NCI-H345 treated with DMSO at 0.1 percent for 48 hours (cell line): ENCODE measurements around the gene DISC1.

Source experiments
- DNase-seq: peaks from one replicate; lab custom pipeline; 2025; ENCODE audit not compliant: unreplicated experiment; lab: John Stamatoyannopoulos, UW

DISC1 gene

DNA sequence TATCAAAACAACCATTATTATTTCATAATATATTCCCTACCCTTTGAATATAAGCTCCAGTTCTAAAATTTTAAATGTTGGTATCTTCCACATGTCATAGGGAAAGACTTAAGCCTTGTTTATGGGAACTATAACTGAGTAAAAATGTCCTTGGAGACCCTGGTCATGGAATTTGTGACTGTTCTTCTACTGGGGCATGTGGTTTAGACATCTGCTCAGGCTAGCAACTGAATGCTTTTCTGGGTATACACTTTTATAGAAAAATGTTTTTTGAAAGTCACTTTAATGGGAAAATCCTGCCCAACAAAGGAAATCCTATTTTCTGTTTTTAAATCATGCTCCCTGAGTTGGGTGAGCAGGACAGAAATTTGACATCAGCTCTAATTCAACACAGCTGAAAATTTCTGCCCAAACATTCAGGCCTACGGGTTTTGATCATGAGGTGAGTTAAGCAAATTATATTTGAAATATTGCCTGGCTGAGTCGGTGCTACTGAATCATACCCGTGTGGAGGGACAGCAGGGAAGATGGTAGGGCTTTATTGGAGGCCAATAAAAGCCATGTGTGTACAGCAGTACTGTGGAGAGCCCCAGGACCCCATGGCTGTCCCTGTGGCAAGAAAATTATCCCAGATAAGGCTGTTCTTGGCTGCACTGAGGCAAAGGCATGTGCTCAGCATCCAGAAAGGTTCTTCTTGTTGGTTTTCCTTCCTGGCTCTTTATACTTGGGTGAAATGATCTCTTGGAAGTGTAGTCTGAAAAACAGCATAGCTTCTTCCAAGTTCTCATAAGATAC lies 391.8 kb downstream of the DISC1 start:
- no peak for DNase-seq

DNA sequence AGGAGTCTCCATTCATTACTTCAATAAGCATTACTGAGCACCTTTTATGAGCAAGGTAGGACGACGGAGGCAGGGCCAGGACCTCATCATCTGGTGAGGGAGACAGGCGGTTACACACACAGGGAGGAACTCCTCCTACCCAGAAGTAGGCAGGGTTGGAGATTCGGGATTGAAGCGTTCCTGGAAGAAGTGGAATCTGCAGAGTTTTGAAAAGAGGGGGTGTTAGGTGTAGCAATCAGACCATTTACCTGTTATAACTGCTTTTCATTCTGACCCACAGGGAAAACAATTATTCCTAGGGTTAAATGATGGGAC lies 392.4 kb downstream of the DISC1 start:
- no peak for DNase-seq

DNA sequence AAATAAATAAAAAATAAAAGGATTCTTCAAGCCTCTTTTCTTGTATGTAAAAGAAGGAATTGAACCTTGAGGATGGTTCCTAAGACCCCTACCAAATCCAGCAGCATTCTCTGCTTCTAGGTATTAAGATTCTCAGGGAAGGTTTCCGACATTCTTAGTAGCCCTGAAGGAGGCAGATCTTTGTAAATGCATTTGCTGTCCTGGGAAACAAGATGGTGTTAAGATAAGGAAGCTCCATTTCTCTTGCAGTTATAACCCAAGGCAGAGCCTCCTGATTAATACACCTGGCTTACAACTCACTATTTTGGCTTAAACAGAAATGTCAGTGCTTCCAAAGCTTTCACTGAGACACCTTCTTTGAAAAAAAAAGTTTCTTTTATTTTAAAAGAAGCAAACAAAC lies 393.8 kb downstream of the DISC1 start:
- no peak for DNase-seq

DNA sequence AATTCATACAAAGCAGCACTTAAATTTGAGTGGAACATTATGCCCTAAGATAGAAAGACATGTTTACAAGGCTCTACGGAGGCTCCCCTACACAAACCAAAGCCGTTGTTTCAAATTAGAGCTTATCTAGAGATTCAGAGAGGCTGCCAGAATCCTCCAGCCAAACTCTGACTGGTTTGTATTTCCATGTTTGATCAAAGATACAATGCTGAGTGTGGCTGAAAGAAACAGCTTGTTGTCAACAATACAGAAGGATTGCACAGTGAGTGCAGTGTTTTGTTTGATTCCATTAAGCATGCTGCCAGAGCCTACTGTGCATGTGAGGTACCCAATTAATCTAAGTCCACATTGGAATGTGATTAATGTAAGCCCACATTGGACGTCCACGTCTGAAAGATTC lies 402.7 kb downstream of the DISC1 start:
- no peak for DNase-seq

DNA sequence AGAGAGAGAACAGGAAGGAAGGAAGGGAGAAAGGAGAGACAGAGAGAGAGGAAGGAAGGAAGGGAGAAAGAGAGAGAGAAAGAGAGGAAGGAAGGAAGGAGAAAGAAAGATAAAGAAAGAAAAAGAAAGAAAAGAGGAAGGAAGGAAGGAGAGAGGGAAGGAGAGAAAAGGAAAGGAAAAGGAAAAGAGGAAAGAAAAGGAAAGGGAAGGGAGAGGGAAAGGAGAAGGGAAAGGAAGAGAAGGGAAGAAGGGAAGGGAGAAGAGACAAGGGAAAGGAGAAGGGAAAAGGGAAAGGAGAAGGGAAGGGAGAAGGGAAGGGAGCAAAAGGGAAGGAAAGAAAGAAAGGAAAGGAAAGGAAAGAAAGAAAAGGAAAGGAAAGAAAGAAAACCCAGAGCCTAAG lies 404.6 kb downstream of the DISC1 start:
- no peak for DNase-seq

DNA sequence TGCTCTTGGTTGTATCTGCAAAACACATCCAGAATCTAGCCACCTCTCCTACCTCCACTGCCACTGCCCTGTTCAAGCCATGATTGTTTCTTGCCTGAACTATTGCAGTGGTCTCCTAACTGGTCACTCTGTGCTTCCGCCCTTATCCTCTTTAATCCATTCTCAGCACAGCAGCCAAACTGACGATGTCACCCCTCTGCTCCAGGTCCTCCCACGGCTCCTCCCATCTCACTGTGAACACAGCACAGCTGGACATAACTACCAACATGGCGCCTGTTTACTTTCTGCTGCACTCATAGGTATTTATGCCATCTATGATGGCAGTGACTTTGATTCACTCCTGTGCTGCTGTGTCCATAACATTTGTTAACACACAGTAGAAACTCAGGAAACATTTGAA lies 406.7 kb downstream of the DISC1 start:
- DNase-seq, result no peak

DNA sequence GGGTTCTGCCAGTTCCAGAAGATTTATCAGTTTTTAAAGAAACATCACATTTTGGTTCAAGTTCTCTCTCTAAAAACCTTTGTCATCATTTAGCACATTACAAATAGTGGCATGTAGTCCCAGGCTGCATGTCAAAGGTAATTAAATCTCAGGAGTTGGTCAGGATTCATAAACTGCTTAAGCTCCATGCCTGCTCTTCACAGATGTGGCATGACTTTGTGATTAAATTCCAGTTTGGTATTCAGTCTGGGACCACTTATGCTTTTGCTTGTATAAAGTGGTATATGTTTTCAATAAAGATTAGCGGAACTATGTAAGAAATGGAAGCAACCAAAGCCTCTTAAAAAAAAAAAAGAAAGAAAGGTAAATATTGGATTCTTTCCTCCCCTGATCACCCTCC lies 408.0 kb downstream of the DISC1 start:
- no peak for DNase-seq

DNA sequence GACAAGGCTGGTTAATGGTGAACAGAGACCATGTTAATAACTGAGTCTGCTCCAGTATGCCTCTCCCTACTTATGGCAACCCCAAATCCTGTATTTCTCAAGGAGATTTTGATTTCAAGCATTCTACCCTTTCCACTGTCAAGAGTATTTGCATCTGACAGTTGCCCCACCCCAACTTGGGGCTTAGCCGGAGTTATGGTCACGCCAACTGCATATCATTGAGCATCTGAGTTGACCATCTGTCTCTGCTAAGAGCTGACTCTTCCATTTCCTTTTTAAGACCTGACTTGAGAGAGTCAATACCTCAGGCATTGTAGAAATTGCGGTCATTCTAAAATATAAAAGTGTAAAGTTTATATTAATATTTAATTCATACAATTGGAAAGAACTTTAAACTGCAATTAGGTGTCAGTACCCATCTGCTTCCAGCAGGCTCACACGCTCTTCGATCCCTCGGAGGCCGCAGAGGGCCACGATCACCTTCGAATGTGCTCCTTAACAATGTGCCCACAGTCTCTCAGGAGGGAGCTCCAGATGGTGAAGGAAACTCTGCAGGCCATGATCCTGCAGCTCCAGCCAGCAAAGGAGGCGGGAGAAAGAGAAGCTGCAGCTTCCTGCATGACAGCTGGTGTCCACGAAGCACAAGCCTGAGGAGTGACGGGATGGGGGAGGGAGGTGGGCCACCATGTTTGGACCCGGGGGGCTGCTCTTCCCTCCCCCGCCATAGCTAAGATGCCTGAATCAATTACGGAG lies 409.8 kb downstream of the DISC1 start:
- no peak for DNase-seq

DNA sequence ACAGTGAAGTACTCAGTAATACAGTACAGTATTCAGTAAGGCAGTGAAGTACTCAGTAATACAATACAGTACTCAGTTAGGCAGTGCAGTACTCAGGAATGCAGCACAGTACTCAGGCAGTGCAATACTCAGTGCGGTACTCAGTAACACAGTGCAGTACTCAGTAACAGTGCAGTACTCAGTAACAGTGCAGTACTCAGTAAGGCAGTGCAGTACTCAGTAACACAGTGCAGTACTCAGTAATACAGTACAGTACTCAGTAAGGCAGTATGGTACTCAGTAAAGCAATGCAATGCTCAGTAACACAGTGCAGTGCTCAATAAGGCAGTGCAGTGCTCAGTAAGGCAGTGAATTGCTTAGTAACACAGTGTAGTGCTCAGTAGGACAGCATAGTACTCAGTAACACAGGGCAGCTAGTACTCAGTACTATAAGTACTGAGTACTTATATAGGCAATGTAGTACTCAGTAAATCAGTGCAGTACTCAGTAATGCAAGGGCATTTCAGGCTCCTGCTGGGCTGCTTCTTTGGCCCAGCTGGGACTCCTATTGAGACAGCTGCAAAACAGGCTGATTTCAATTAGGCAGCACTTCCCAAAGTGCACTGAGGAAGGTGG lies 411.3 kb downstream of the DISC1 start:
- no peak for DNase-seq

DNA sequence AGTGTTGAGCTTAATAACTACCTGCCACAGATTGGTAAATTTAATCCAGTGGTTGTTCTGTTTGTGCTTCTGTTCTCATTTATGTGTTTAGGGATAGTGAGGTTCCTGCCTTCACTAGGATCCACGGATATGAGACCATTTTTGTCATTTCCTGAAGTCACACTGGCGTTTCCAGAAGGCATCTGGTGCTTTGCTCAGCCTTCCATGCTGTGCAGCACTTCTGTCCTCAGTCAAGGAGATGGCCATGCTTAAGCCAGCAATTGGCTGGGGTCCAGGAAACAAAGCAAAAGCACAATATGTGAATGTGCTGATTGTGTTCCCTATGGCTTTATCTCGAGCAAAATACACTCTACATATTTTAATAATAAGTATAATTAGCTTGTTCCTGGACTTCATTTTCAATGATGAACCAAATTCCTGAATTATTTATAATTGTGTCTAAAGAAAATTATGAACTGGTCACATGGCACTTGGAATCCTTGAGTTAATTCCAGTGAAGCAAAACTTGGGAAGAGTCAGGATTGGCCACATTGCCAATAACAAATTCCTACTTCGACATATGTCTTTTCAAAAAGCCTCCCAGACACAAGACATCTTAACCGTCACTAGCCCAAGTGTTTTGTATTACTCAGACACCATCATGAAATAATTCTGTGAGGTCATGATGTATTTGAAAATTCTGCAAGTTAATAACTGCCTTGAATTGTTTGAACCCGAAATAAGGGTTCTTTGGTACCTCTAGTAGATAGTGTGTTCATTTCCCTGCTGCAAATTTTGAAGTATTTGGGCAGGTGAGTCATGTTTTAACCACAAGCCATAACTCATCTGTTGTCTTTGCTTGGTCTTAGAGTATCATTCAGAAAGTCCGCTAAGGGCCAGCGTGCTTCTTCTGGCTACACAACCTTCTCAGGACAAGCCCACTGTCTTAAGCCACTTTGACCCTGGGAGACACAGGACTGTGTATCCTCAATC lies 412.4 kb downstream of the DISC1 start:
- DNase-seq, result peak; percentile 48

DNA sequence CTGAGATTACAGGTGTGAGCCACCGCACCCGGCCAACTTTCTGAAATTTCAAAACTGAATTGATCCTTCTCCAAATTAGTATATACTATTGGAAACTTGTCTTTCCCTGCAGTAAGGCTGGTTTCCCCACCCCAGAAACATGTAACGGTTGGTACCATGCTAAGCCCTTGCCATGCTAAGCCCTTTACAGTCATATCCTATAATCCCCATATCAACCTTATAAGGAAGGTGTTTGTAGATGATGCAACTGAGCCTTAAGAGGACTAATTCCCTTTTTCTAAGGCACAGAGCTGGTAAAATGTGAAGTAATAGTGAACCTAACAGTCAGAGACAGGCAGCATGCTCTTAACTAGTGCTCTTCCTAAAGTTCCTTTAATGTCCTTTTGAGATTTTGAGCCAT lies 413.7 kb downstream of the DISC1 start:
- no peak for DNase-seq

DNA sequence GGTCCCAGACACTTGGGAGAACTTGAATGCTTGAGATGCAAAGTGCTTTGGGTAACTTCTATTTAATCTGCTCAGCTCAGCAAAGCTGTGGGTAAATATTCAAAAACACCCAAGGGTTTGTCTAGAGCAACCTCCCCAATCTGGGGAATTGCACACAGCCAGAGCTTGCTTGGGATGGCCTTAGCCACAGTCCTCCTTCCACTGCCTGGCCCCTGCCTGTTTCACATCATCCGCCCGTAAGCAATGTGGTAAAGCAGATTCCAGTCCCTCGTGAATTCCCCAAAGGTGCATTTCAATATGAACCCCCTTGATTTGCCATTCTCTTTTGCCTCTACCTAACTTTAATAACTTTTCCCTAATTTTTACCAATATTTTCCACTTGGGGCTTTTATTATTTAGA lies 418.1 kb downstream of the DISC1 start:
- DNase-seq, result no peak

DNA sequence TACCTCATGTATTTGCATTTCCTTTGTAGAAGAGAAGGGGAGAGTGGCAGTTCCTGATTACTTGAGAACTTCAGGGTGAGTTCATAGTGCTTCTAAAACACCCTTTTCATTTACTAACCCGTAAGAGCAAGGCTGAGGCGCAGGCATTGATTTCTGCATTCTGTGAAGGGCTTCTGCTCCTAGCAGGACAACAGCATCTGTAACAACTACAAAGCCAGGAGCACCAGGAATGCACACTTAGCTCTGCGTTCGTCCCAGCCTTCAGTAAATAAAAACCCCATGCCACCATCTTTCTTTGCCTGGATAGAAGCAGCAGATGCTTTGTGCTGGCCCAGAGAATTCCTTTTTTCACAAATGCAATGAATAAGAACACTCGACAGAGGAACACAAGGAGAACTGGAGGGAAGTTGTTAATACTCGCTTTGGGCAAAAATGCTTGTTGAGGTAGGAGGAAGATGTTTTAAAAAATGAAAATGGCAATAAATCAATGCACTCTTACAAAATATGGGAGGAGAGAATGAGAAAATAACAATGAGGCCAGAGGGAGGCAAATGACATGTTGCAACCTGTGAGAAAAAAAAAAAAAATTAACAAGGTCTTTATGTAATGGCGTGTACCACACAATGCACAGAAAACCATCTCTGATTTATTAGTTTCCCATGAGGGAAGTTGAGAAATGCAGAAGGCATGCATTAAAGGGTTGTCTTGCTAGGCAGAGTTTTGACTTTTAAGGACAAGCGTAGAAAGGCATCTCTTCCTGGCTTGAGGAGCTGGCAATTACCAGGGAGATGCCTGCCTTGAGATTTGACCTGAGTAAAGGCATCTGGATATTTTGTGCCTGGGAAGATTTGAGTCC lies 418.8 kb downstream of the DISC1 start:
- peak; percentile 73 for DNase-seq

DNA sequence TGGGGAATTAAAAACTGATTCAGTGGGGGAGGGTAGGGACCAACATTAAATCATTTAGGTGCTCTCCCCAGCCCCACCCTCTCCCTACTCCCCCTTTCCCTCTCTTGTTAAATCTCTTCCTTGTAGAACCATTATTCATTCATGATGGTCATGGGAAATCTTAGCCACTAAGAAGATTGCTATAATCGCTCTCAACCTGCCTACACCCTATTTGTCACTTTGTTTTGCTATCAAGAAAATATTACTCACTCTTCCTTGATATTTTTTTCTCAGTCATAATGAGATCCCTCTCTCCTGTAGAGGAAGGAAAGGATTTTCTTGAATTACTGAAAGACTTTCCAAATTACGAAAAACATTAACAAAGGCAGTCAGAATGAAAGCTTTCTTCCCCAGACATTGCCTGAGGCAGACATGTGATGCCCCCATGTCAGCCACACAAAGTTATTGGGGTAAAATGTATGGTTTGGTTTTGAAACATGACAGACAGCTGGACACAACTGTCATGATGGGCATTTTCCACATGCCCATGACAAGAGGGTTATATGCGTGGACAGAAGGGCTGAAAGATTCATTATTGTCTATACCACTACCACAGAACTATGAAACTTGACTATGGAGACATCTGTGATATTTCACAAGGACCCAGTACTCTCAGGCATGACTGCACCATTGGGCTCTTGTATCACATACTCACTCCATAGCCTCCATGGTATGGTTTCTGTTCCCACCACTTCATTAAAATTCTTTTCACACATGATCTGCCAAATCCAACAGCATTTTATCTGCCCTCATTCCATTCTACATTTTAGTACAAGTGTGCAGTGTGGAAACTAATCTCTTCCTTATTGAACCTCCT lies 420.1 kb downstream of the DISC1 start:
- DNase-seq, result no peak

DNA sequence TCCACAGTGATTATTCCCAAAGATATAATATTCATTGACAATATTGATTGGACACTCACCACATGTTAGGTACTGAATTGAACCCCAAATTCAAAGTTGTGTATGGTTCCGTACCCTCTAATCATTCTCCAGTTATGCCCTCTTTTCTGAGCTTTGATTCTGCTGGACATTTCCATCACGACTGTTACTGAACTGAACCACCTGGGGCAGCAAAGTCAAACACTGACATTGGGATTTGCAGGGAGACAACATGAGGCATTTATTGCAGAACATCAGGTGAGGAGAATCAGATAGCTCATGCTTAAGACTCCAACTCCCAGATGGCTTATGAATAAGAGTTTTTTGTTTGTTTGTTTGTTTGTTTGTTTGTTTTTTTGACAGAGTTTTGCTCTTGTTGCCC lies 420.9 kb downstream of the DISC1 start:
- no peak for DNase-seq

DNA sequence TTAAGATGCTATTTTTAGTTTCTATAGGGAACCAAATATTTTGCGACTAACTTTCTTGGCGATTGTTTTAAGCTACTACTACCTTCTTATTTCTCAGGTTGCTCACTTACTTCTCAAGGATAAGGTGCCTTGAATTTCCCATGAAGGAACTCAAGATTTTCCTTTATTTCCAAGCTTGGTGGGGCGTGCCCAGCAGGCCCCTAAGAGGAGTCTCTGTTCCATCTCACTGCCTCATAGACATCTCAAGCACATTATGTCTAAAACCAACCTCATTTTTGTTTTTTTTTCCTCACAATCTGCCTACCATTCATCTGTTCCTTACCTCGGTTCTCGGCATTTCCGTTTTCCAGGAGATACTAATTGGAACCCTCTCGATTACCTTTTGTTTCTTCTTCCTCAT lies 421.9 kb downstream of the DISC1 start:
- DNase-seq, result no peak

DNA sequence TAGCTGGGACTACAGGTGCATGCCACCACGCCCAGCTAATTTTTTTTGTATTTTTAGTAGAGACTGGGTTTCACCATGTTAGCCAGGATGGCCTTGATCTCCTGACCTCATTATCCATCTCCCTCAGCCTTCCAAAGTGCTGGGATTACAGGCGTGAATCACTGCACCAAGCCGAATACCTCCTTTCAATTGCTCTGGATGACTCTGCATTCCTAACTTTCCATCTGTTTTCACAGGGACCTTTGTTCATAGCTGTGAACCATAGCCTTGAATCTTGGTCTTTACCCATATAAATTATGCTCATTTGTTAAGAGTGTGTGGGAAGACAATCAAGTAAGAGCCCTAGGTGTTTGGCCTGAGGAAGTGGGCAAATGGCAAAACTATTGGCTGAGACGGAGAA lies 422.7 kb downstream of the DISC1 start:
- no peak for DNase-seq

DNA sequence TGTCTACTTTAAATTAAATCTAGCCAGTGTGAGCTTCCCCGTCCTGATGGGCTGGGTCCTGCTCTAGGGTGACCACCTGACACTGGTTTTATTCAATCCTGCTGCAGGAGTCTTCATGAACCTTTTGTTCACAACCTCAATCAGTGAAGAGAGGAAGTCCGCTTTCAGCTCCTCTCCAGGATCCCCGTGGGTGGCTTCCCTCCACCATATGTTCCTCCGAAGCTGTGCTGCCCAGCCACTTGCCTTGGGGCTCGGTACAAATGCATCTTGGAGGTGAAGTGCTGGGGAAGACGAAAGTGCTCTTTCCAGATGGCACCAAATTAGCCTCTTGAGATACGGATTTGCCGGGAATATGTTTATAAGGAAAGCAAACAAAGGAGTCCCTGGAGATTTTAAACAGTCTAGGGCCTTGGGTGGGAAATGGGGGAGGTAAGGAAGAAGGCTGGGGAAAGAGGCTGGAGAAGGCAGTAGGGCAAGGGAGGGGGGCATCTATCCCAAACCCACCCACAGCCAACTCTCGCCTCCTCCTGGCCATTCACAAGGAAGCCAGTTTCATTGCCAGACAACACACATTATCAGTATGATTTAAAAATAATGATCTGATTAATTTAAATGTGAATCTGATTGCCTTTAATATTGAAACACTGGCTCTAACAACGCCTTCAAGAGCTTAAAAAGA lies 430.8 kb downstream of the DISC1 start:
- DNase-seq, result no peak

DNA sequence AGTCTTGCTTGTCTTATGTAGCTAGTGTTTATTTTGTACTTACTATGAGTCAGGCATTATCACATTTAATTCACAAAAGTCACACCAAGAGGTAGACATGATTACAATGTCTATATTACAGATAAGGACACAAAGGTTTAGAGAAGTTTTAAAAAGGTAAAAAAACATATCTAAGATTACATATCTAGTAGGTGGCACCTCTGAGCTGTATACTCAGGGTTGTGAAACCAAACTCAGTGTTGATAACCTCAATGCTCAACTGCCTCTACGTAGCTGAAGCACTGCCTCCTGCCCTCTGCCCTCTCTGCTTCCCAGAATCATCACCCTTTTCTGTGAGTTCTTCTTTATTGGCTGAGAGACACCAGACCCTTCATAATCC lies 431.3 kb downstream of the DISC1 start:
- no peak for DNase-seq
